Left ventricle myocardium superior (tissue), 1 donor: ENCODE data around the gene CHRNA10. TPM values are rescaled to one million over a fixed set of nuclear protein-coding genes. Genes with fewer than 3 reads are reported as not detected.

Experiments
- total RNA-seq: library from RNA; stranded (reverse); fragmentation: NEBNext Ultra II Directional; extraction: Animal tissue kit (Norgen Biotek cat#: 25700); gene quantifications from one replicate; pipeline ENCODE4 v1.2.1, GENCODE V29; 2021
- donor health status: DM: no; HTN: yes; CAD: no; lungs with severe emphysema.

The CHRNA10 gene
- total RNA-seq, 1 donor from 2014 or later: 0.89 TPM

Other genes starting within 250 kb of the CHRNA10 start
- gene ART5, start 29.4 kb downstream of the CHRNA10 start, total RNA-seq: 4.6 TPM
- 0.52 TPM for gene ART1, start 26.3 kb downstream of the CHRNA10 start, total RNA-seq
- 40.3 TPM for gene NUP98, start 126.2 kb upstream of the CHRNA10 start, total RNA-seq
- gene PGAP2, start 137.2 kb upstream of the CHRNA10 start, total RNA-seq: 19.6 TPM
- gene RHOG, start 169.6 kb upstream of the CHRNA10 start, total RNA-seq: 18.6 TPM
- gene STIM1, start 184.3 kb upstream of the CHRNA10 start, total RNA-seq: 17.0 TPM